ENCODE measurements around the gene PLCB4.

The PLCB4 gene

GRCh38 chr20:9202420-9203080, 133.7 kb downstream of the PLCB4 start:
- TF ChIP-seq, protein P1, sequence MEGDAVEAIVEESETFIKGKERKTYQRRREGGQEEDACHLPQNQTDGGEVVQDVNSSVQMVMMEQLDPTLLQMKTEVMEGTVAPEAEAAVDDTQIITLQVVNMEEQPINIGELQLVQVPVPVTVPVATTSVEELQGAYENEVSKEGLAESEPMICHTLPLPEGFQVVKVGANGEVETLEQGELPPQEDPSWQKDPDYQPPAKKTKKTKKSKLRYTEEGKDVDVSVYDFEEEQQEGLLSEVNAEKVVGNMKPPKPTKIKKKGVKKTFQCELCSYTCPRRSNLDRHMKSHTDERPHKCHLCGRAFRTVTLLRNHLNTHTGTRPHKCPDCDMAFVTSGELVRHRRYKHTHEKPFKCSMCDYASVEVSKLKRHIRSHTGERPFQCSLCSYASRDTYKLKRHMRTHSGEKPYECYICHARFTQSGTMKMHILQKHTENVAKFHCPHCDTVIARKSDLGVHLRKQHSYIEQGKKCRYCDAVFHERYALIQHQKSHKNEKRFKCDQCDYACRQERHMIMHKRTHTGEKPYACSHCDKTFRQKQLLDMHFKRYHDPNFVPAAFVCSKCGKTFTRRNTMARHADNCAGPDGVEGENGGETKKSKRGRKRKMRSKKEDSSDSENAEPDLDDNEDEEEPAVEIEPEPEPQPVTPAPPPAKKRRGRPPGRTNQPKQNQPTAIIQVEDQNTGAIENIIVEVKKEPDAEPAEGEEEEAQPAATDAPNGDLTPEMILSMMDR (IDR thresholded peaks at IDR 0.05; ENCODE audit: insufficient read depth, low read depth, low read length, missing control alignments) = no peak
- H3K4me3 ChIP-seq (ENCODE audit: low read depth, low read length) = no peak overlapping the region
- no peak for DNase-seq (ENCODE audit: low read depth)

DNA sequence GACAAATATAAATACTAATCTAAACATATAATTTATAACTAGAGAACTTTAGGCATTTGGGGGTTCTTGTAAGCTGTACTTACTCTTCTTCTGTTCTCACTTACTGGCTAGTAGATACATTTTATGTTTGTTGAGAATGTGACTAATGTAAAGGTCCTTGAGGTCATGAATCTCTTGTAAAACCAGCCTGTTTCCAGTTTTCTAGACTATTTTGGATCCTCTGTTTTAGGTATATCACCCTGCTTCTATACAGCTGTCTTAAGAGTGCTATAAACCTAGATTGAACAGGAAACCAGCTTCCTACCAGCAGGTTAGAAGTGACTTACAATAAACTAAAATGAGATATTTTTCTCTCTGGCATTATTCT, 134.2 kb downstream of the PLCB4 start:
- TF ChIP-seq, protein P1 (IDR thresholded peaks at IDR 0.05; ENCODE audit: insufficient read depth, low read depth, low read length, missing control alignments) = no peak
- no peak overlapping the region for H3K4me3 ChIP-seq (ENCODE audit: low read depth, low read length)
- no peak for DNase-seq (ENCODE audit: low read depth)

- H3K4me3 ChIP-seq (ENCODE audit: low read depth, low read length) = no peak overlapping the region
- DNase-seq (ENCODE audit: low read depth) = no peak
- TF ChIP-seq, protein P1 (IDR thresholded peaks at IDR 0.05; ENCODE audit: insufficient read depth, low read depth, low read length, missing control alignments) = no peak
Measured at GRCh38 chr20:9204979-9205378, 136.1 kb downstream of the PLCB4 start.

DNA sequence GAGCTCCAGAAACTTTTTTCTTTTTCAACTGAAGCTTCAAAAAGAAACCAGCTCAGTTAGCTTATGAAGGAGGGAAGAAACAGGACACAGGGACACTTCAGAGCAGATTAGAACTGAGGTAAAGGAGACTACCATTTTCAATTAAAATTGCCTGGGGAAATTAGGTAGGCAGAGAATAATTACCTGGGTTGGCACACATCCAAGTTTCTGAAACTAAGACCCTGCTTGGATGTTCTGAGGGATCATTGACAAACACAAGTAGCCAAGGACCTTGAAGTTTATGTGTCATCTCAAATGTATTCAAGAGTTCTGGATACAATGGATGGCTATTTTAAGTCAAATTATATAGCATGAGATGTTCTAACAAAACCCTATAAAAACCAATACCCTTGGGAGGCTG, 137.6 kb downstream of the PLCB4 start:
- no peak for DNase-seq (ENCODE audit: low read depth)
- H3K4me3 ChIP-seq (ENCODE audit: low read depth, low read length) = no peak overlapping the region
- TF ChIP-seq, protein P1 (IDR thresholded peaks at IDR 0.05; ENCODE audit: insufficient read depth, low read depth, low read length, missing control alignments) = no peak

GRCh38 chr20:9207253-9207652, 138.4 kb downstream of the PLCB4 start:
- DNase-seq (ENCODE audit: low read depth) = no peak
- TF ChIP-seq, protein P1 (IDR thresholded peaks at IDR 0.05; ENCODE audit: insufficient read depth, low read depth, low read length, missing control alignments) = no peak
- no peak overlapping the region for H3K4me3 ChIP-seq (ENCODE audit: low read depth, low read length)

GRCh38 chr20:9210356-9210755, 141.5 kb downstream of the PLCB4 start:
- H3K4me3 ChIP-seq (ENCODE audit: low read depth, low read length) = no peak overlapping the region
- no peak for DNase-seq (ENCODE audit: low read depth)
- TF ChIP-seq, protein P1 (IDR thresholded peaks at IDR 0.05; ENCODE audit: insufficient read depth, low read depth, low read length, missing control alignments) = no peak

Data from GM12865 (cell line).